Endometrial microvascular endothelial cells (primary cell): Measurements from ENCODE around the gene CCDC27. TPM values are rescaled to one million over a fixed set of nuclear protein-coding genes. Genes with fewer than 3 reads are reported as not detected.

ENCODE experiments used
- in situ Hi-C: cut with HindIII; loops from 2 replicates; pipeline ENCODE4 v1.10.0; 2017; ENCODE audit warnings: low sequenced_read_pairs, low pct_unique_long_range_greater_than_20kb; ENCODE audit errors: inconsistent ontology term
- total RNA-seq: library from RNA; depleted of rRNA; stranded (reverse); fragments of >200 nt; gene quantifications from one replicate; pipeline ENCODE4 v1.2.3, GENCODE V29; 2015; ENCODE audit errors: inconsistent ontology term

CCDC27 gene
- total RNA-seq, 1 donor from 2014 or later = not detected

DNA sequence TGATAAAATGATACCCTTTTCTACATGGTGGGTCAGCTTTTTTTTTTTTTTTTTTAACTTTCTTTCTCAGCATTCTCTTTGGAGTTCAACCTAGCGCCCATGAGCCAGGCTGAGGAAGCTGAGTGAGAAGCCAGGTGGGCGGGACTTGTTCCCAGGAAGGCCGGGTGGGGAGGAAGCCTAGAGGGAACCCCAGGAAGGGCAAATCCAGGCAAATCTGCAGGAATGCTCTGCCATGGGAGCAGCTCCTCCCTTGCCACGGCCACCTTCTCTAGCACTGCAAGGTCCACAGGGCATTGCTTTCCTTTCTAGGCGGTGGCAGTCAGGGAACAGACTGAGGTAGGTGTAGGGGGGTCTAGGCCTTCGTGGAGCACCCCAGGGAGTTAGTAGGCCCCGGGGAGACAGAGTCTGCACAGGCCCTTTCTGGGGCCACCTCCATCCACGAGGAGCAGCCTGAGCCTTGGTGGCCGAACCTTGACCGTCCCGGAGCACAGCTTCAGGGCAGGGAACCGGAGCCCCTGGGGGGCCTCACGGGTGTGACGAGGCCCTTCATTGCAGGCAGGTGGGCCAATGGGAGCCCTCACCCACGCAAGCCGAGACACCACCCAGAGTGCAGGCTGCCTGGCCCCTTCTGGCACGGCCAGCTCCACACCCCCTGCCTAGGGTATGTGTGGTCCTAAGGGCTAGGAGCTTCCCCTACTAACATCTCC lies 18.2 kb upstream of the CCDC27 start:
- in situ Hi-C loops = no loop called here

- in situ Hi-C loops = no loop called here
Measured at GRCh38 chr1:3734602-3735001, 17.6 kb upstream of the CCDC27 start.

- in situ Hi-C loops = no loop called here
Measured at GRCh38 chr1:3735027-3735681, 17.1 kb upstream of the CCDC27 start.

DNA sequence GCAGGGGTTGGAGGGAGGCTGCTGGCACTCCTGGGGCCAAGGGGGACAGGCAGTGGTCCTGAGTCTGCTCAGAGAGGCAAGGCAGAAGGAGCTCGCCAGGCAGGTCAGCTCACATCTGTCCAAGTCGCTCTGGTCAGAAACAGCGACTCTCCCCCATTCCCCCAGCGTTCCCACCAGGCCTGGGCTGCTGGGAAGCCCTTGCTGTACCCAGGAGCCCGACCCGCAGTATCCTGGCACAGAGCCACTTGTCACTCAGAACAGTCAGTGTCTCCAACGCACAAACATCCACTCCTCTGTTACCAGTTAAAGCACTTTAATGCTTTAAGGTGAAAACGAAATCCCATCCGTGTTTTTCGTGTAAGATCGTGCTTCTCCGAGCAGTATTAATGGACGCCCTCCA lies 16.6 kb upstream of the CCDC27 start:
- in situ Hi-C loops = no loop called here

DNA sequence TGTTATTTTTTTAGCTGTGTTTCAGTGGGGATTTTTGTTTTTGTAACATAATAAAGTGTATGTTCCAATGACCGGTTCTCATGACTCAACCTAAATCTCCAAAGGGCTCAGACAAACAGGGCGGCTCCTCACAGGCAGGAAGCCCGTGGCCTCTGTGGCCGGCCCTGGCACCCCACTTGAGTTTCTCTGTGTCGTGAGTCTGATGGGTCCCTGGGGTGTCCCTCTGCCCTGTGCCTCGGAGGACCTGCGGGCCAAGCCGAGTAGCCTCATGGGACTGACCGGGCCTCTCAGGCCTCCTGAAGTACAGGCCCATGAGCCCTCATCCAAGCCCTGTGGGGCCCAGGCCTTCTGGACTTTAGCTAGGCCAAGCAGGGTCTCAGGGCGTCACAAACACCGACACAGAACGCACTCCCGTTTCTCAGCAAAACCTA lies 16.1 kb upstream of the CCDC27 start:
- in situ Hi-C loops = no loop called here

GRCh38 chr1:3736708-3737107 lies 15.5 kb upstream of the CCDC27 start:
- in situ Hi-C loops = no loop called here

DNA sequence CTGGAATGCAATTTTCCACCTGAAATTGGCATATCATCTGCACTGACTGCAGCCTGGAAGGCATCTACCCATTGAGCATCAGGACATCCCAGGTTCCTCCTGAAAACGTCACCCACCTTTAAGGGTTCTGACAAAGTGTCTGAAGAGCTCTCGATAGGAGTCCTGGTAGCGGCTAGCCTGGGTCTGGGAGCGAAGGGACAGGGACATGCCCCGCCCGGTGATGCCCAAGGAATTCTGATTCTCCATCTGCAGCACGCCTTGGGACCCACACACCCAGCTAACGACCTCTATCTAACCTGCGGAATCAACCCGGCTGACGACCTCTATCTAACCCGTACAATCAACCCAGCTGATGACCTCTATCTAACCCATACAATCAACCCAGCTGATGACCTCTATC lies 13.3 kb upstream of the CCDC27 start:
- in situ Hi-C loops = no loop called here

DNA sequence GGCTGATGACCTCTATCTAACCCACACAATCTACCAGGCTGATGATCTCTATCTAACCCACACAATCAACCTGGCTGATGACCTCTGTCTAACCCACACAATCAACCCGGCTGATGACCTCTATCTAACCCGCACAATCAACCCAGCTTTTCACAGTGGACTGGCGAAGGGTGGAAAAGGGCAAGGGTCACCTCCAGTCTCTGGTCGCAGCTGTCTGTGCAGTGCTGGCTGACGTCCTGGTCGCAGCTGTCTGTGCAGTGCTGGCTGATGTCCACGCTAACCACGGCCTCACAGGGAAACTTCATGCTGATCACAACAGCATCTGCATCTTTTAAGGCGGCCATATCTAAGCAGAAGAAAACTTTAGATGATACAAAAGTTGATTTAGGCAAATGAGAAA lies 12.2 kb upstream of the CCDC27 start:
- in situ Hi-C loops = no loop called here

GRCh38 chr1:3740752-3741151 lies 11.5 kb upstream of the CCDC27 start:
- in situ Hi-C loops = no loop called here

DNA sequence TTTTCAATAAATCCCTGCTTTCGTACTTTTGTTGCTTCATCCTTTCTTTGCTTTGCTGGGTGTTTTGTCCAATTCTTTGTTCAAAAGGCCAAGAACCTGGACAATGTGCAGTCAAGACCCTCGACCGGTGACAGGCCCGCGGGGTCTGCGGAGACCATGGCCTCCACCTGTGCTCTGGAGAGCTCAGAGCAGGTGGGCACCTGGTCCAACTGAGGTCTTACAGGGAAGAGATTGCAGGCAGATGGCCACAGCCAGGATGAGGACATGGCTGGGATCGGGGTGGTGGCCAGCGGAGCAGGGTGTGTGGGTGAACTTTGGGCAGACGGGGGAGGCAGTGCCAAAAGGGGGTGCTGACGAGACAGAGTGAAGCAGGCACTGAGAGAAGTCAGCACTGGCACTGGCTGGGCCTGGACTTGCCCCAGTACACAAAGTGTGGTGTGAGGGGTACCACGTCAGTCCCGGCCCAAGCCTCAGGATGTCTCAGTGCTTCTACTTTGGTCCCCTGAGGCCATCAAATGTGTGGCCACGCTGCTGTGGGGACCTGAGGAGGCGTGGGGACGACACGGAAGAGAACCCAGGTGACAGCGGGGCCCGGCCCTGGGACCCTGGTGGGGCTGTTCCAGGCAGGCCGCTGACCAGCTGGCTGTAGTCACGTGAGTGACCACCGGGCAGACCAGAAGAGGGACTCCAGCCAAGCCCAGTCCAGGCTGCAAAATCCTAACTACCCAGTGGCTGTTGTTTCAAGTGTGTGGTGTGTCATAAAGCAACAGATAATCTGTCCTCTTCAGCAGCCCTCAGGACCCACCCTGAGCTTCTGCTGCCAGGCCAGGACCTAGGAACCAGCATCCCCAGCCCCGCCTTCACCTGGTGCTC lies 10.4 kb upstream of the CCDC27 start:
- in situ Hi-C loops = no loop called here

DNA sequence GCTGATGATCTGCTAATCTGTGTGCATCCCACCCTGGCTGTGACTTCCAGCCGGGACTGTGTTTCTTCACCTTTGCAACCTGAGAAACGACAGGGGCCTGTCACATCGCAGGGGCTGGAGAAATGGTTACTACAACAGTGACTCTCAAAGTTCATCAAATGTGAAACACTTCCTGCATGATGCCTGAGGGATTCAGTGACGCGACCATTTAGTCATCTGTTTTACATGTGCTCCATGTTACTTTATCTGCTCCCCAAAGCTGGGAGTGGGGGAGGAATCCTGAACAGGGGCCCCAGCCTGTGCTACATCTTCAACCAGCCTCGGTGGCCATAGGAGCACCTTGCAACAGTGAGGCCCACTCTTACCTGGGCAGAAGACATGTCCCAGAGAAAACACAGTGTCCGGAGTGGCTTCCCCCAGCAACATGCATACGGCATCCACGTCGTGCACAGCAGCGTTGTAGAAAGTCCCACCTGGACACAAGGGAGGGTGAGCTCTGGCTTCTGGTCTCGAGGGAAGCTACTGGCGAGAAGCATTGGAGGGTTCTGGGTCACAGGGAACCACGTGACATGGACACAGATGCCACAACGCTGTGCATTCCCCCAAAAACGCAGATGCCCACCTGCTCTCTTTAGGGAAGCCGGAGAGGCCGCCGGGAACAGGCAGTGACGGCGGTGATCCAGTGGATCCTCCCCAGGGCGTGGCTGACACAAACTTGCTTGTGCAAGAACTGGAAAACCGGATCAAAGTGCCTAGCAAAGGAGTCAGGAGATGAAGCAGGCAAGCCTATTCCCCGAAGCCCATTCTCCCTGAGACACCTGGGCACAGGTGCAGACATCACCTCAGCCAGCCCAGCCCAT lies 9.6 kb upstream of the CCDC27 start:
- in situ Hi-C loops = no loop called here

DNA sequence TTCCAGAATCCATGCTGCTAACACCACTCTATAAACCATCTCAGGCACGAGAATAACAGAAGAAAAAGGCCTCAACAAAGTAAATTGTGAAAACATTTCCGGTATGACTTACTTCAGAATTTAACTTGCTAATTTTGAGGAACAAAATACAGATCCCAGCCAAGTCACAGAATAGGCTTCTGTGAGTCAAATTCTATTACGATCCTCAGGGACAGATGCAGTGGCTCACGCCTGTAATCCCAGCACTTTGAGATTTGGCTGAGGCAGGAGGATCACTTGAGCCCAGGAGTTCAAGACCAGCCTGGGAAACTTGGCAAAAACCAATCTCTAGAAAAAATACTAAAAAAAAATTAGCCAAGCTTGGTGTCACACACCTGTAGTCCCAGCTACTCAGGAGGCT lies 8.8 kb upstream of the CCDC27 start:
- in situ Hi-C loops = no loop called here

- in situ Hi-C loops = no loop called here
Measured at GRCh38 chr1:3743826-3744225, 8.4 kb upstream of the CCDC27 start.

GRCh38 chr1:3744646-3745045 lies 7.6 kb upstream of the CCDC27 start:
- in situ Hi-C loops = no loop called here

DNA sequence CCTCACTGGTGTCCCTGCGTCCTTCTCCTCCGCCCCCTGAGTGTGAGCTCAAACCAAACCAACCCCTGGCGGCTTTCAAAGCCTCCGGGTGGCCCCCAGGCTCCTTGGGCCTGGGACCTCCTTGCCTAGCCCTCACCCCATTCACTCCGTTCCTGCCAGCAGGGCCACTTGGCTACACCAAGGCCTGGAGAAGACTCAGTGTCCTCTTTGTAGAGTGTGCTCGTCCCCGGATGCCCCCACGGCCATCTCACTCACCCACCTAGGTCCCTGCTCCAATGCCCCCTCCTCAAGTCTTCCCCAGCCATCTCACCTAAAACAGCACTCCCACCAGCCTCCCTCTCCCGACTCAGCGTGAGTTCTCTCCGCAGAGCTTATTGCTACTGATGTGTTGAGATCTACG lies 7.2 kb upstream of the CCDC27 start:
- in situ Hi-C loops = no loop called here

DNA sequence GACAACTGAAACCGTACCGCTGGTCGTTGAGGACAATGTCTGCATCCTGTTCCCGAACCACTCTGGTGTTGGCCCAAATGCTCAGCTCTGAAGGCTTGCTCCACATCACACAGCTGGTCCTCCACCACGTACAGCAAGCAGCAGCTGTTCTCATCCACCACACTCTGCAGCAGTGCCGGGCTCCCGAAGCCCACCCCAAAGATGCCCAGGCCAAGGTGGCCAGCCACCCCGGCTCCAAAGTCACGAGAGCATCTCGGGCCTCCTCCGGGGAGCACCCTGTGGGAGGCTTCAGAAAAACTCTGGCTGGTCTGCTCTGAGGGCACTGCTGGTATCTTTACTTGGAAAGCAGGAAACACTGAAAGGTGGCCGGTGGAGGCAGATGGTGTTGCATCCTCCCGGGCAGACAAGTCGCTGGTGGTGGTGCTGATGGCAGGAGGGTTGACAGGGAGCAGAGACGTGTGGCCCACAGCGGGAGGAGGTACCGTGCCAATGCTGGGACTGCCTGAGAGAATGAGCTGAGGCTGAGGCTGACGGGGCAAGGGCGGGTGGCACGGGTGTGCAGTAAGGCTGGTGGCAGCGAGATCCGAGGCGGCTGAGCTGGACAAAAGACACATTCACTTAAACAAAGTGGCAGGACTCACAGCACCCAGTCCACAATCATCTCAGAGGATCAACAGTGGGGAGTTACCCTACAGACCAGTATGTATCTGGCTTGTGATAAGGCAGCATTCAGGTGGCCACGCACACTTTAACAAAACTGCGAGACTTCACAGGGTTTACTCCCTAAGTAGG lies 6.5 kb upstream of the CCDC27 start:
- in situ Hi-C loops = no loop called here

- in situ Hi-C loops = no loop called here
Measured at GRCh38 chr1:3746389-3746829, 5.8 kb upstream of the CCDC27 start.

DNA sequence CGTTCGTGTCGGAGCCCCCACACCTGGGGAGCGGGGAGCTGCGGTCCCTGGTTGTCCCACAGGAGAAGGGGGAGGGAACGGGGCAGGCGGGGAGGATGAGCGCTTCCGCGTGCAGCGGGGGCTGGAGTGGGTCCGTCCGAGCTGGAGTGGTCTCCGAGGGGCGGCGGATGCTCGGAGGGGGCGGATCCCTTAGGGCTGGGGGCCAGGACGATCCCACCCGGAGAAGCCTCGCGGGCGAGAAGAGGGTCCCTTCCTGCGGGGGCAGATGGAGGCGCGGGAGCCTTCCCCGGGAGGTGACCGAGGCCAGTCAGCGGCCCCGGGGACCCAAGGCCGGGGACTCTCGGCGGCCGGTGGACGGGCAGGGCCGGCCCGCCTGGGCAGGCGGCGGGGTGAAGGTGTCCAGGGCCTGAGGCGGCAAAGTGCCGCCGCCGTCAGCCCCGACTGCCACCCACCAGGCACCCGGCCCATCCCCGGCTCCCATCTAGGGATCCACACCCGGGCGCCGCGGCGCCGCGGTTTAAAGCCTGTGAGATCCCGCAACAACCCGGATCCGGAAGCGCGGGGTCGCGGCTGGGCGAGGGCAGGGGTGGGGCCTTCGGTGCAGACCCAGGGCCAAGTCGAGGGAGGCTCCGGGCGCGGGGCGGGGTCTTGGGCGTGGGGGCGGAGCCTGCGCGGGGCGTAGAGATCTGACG lies 5.3 kb upstream of the CCDC27 start:
- in situ Hi-C loops = no loop called here
